HEK293 (cell line): ENCODE data around the gene GNG4.

Experiments
- CTCF ChIA-PET: fragments of 350-600 bp; formaldehyde crosslinking; extraction: SDS; loops from one replicate; lab custom pipeline; 2021; ENCODE audit warnings: antibody characterized with exemption; lab: Yijun Ruan, JAX
- POLR2A ChIA-PET: fragments of 300-600 bp; formaldehyde crosslinking; extraction: SDS; loops from one replicate; lab custom pipeline; 2020; ENCODE audit warnings: antibody characterized with exemption, inconsistent platforms; lab: Yijun Ruan, JAX
- H3K27ac ChIP-seq: fragments of 200-500 bp; sonication (Bioruptor generic); 2 replicates; pipeline ENCODE4 v1.5.1; 2014; ENCODE audit warnings: low read depth, low read length, control low read depth, inconsistent platforms; ENCODE audit errors: extremely low read depth
- H3K36me3 ChIP-seq, 2 experiments: fragments of 200-500 bp in 1 of 2; sonication (Bioruptor generic) in 1 of 2; 1 replicate in 1 of 2; 2 replicates in 1 of 2; pipeline ENCODE4 v1.5.1; 2014 to 2017; ENCODE audit warnings: inconsistent platforms in 2 of 2, low read length in 2 of 2; ENCODE audit not compliant: control insufficient read depth in 2 of 2, insufficient read depth in 1 of 2
- H3K4me1 ChIP-seq: fragments of 200-500 bp; sonication (Bioruptor generic); 2 replicates; pipeline ENCODE4 v1.5.1; 2014; ENCODE audit warnings: mild to moderate bottlenecking, low read length, inconsistent platforms; ENCODE audit not compliant: control insufficient read depth, insufficient read depth
- H3K4me3 ChIP-seq: 2 replicates; pipeline ENCODE4 v1.5.1; 2011; ENCODE audit warnings: low read depth, mild to moderate bottlenecking, control low read depth, low read length, moderate library complexity
- H3K9me3 ChIP-seq: fragments of 200-500 bp; sonication (Bioruptor generic); 2 replicates; pipeline ENCODE4 v1.5.1; 2014; ENCODE audit warnings: low read depth, low read length, inconsistent platforms; ENCODE audit not compliant: control insufficient read depth, insufficient read depth
- EGR2 ChIP-seq: fragments of 450-650 bp; formaldehyde crosslinking; IDR thresholded peaks from 2 replicates; pipeline ENCODE4 v1.5.1; 2016; ENCODE audit warnings: low read depth, missing biosample characterization, missing genetic modification characterization
- GLIS1 ChIP-seq: fragments of 450-650 bp; formaldehyde crosslinking; IDR thresholded peaks from 2 replicates; pipeline ENCODE4 v1.5.1; 2016; ENCODE audit warnings: missing biosample characterization, missing genetic modification characterization
- KLF16 ChIP-seq: fragments of 450-650 bp; formaldehyde crosslinking; IDR thresholded peaks from 2 replicates; pipeline ENCODE4 v1.5.1; 2017; ENCODE audit warnings: missing biosample characterization, missing genetic modification characterization
- KLF8 ChIP-seq: fragments of 450-650 bp; formaldehyde crosslinking; IDR thresholded peaks from 2 replicates; pipeline ENCODE4 v1.5.1; 2016; ENCODE audit warnings: missing biosample characterization, missing genetic modification characterization
- MZF1 ChIP-seq: fragments of 450-650 bp; formaldehyde crosslinking; IDR thresholded peaks from 2 replicates; pipeline ENCODE4 v1.5.1; 2017; ENCODE audit warnings: missing biosample characterization, missing genetic modification characterization, borderline replicate concordance
- SCRT2 ChIP-seq: fragments of 450-650 bp; formaldehyde crosslinking; IDR thresholded peaks from 2 replicates; pipeline ENCODE4 v1.5.1; 2016; ENCODE audit warnings: missing biosample characterization, missing genetic modification characterization
- ZFP3 ChIP-seq: fragments of 450-650 bp; formaldehyde crosslinking; IDR thresholded peaks from 2 replicates; pipeline ENCODE4 v1.5.1; 2016; ENCODE audit warnings: low read depth, missing biosample characterization, missing genetic modification characterization
- ZNF138 ChIP-seq: fragments of 450-650 bp; formaldehyde crosslinking; IDR thresholded peaks from 2 replicates; pipeline ENCODE4 v1.5.1; 2016; ENCODE audit warnings: missing biosample characterization, missing genetic modification characterization, borderline replicate concordance
- ZNF175 ChIP-seq: fragments of 450-650 bp; formaldehyde crosslinking; IDR thresholded peaks from 2 replicates; pipeline ENCODE4 v1.5.1; 2016; ENCODE audit warnings: missing biosample characterization, missing genetic modification characterization
- ZNF23 ChIP-seq: fragments of 450-650 bp; formaldehyde crosslinking; IDR thresholded peaks from 2 replicates; pipeline ENCODE4 v1.5.1; 2016; ENCODE audit warnings: missing biosample characterization, missing genetic modification characterization, borderline replicate concordance
- ZNF280C ChIP-seq: fragments of 450-650 bp; formaldehyde crosslinking; IDR thresholded peaks from 2 replicates; pipeline ENCODE4 v1.5.1; 2016; ENCODE audit warnings: missing biosample characterization, missing genetic modification characterization
- ZNF341 ChIP-seq: fragments of 450-650 bp; formaldehyde crosslinking; IDR thresholded peaks from 2 replicates; pipeline ENCODE4; 2016; ENCODE audit warnings: low read depth, missing biosample characterization, missing genetic modification characterization
- ZNF366 ChIP-seq: fragments of 450-650 bp; formaldehyde crosslinking; conservative IDR thresholded peaks from 2 replicates; pipeline ENCODE4 v1.5.1; 2016; ENCODE audit warnings: missing biosample characterization, missing genetic modification characterization
- ZNF394 ChIP-seq: fragments of 450-650 bp; formaldehyde crosslinking; IDR thresholded peaks from 2 replicates; pipeline ENCODE4 v1.5.1; 2016; ENCODE audit warnings: missing biosample characterization, missing genetic modification characterization, mild to moderate bottlenecking, moderate library complexity, borderline replicate concordance
- ZNF580 ChIP-seq: fragments of 450-650 bp; formaldehyde crosslinking; IDR thresholded peaks from 2 replicates; pipeline ENCODE4 v1.5.1; 2016; ENCODE audit warnings: missing biosample characterization, missing genetic modification characterization
- ZNF621 ChIP-seq: fragments of 450-650 bp; formaldehyde crosslinking; IDR thresholded peaks from 2 replicates; pipeline ENCODE4 v1.5.1; 2017; ENCODE audit warnings: missing biosample characterization, missing genetic modification characterization
- ZNF624 ChIP-seq: fragments of 450-650 bp; formaldehyde crosslinking; IDR thresholded peaks from 2 replicates; pipeline ENCODE4 v1.5.1; 2017; ENCODE audit warnings: missing biosample characterization, missing genetic modification characterization
- ZNF660 ChIP-seq: fragments of 450-650 bp; IDR thresholded peaks from 2 replicates; pipeline ENCODE4 v1.5.1; 2018; ENCODE audit warnings: missing biosample characterization, mild to moderate bottlenecking, missing genetic modification characterization
- ZNF791 ChIP-seq: fragments of 450-650 bp; formaldehyde crosslinking; IDR thresholded peaks from 2 replicates; pipeline ENCODE4 v1.5.1; 2016; ENCODE audit warnings: missing biosample characterization, missing genetic modification characterization
- ZNF837 ChIP-seq: fragments of 450-650 bp; formaldehyde crosslinking; IDR thresholded peaks from 2 replicates; pipeline ENCODE4 v1.5.1; 2016; ENCODE audit warnings: missing biosample characterization, missing genetic modification characterization
- ZSCAN4 ChIP-seq: fragments of 450-650 bp; formaldehyde crosslinking; IDR thresholded peaks from 2 replicates; pipeline ENCODE4 v1.5.1; 2017; ENCODE audit warnings: missing biosample characterization, missing genetic modification characterization
- TF ChIP-seq, protein P1 (sequence below): fragments of 450-650 bp; formaldehyde crosslinking; IDR thresholded peaks from 2 replicates; pipeline ENCODE4 v1.5.1; 2016; ENCODE audit warnings: missing biosample characterization, missing genetic modification characterization

Gene GNG4

GRCh38 chr1:235642011-235642942, 7.3 kb downstream of the GNG4 start (continued):
- TF ChIP-seq MZF1 (tag by site-specific recombination): no peak
- TF ChIP-seq ZNF23 (tag by site-specific recombination): no peak
- TF ChIP-seq EGR2 (tag by site-specific recombination): peak; percentile 62; the same call in 1 of the 2 replicates

GRCh38 chr1:235640580-235640979, 9.0 kb downstream of the GNG4 start:
- Histone ChIP-seq H3K9me3 (no peaks in the 10 kb centered on the region), H3K4me1 (peaks cover 3% of the 10 kb centered on the region; the same call in 1 of the 2 replicates), H3K27ac (no peak overlapping the region)
- CTCF ChIA-PET: interaction anchor here (0.8 kb wide), 1 partner anchor 11 kb away, joined by 5 read pairs; no protein-coding TSS in a partner anchor
- TF ChIP-seq ZNF837 (tag by site-specific recombination): no peak
- TF ChIP-seq ZNF580 (tag by site-specific recombination): no peak
- TF ChIP-seq KLF8 (tag by site-specific recombination): no peak
- no peak for TF ChIP-seq ZNF621 (tag by site-specific recombination)
- no peak for TF ChIP-seq ZNF366 (tag by site-specific recombination)
- no peak for TF ChIP-seq ZSCAN4 (tag by site-specific recombination)
- TF ChIP-seq, protein P1, sequence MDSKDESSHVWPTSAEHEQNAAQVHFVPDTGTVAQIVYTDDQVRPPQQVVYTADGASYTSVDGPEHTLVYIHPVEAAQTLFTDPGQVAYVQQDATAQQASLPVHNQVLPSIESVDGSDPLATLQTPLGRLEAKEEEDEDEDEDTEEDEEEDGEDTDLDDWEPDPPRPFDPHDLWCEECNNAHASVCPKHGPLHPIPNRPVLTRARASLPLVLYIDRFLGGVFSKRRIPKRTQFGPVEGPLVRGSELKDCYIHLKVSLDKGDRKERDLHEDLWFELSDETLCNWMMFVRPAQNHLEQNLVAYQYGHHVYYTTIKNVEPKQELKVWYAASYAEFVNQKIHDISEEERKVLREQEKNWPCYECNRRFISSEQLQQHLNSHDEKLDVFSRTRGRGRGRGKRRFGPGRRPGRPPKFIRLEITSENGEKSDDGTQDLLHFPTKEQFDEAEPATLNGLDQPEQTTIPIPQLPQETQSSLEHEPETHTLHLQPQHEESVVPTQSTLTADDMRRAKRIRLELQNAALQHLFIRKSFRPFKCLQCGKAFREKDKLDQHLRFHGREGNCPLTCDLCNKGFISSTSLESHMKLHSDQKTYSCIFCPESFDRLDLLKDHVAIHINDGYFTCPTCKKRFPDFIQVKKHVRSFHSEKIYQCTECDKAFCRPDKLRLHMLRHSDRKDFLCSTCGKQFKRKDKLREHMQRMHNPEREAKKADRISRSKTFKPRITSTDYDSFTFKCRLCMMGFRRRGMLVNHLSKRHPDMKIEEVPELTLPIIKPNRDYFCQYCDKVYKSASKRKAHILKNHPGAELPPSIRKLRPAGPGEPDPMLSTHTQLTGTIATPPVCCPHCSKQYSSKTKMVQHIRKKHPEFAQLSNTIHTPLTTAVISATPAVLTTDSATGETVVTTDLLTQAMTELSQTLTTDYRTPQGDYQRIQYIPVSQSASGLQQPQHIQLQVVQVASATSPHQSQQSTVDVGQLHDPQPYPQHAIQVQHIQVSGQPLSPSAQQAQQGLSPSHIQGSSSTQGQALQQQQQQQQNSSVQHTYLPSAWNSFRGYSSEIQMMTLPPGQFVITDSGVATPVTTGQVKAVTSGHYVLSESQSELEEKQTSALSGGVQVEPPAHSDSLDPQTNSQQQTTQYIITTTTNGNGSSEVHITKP (tag by site-specific recombination): no peak
- no peak for TF ChIP-seq ZNF341 (tag by site-specific recombination)
- TF ChIP-seq ZNF394 (tag by site-specific recombination): no peak
- no peak for TF ChIP-seq ZNF660 (tag by site-specific recombination)
- TF ChIP-seq GLIS1: no peak
- no peak for TF ChIP-seq ZNF791 (tag by site-specific recombination)
- no peak for TF ChIP-seq ZNF624 (tag by site-specific recombination)
- TF ChIP-seq SCRT2 (tag by site-specific recombination): no peak
- no peak for TF ChIP-seq ZNF175 (tag by site-specific recombination)
- TF ChIP-seq KLF16: no peak
- TF ChIP-seq ZNF138 (tag by site-specific recombination): no peak
- no peak for TF ChIP-seq ZFP3 (tag by site-specific recombination)
- TF ChIP-seq ZNF280C (tag by site-specific recombination): no peak
- TF ChIP-seq, all 188 proteins: peak for 0
- Histone ChIP-seq H3K36me3 (no peaks in the 10 kb centered on the region), H3K4me3 (no peak overlapping the region)
- POLR2A ChIA-PET: no interaction called here
